KMS-11 (cell line): ENCODE data around the gene NCAM1.

ENCODE experiments used
- H2AFZ ChIP-seq: fragments of 200-600 bp; sonication (generic); 2 replicates; pipeline ENCODE4 v1.6.1; 2016; ENCODE audit warnings: antibody characterized with exemption, mixed run types, low read depth
- H3K27ac ChIP-seq: fragments of 200-600 bp; sonication (generic); 2 replicates; pipeline ENCODE4 v1.6.1; 2016; ENCODE audit warnings: mild to moderate bottlenecking, mixed run types
- H3K27me3 ChIP-seq: fragments of 200-600 bp; sonication (generic); 2 replicates; pipeline ENCODE4 v1.6.1; 2017; ENCODE audit warnings: mild to moderate bottlenecking, low read depth, mixed run types, moderate library complexity; ENCODE audit not compliant: insufficient read depth
- H3K36me3 ChIP-seq: fragments of 200-600 bp; sonication (generic); 2 replicates; pipeline ENCODE4 v1.6.1; 2017; ENCODE audit warnings: mild to moderate bottlenecking, mixed run types; ENCODE audit not compliant: insufficient read depth
- H3K4me1 ChIP-seq: fragments of 200-600 bp; sonication (generic); 2 replicates; pipeline ENCODE4 v1.6.1; 2016; ENCODE audit warnings: mild to moderate bottlenecking, low read depth, mixed run types; ENCODE audit not compliant: poor library complexity, severe bottlenecking
- H3K4me2 ChIP-seq: fragments of 200-600 bp; sonication (generic); 2 replicates; pipeline ENCODE4 v1.7.0; 2016; ENCODE audit warnings: mild to moderate bottlenecking, mixed run types
- H3K4me3 ChIP-seq: fragments of 200-600 bp; sonication (generic); IDR thresholded peaks from 2 replicates; pipeline ENCODE4 v1.6.1; 2017; ENCODE audit warnings: low read depth, low read length, mixed read lengths; ENCODE audit not compliant: insufficient read depth
- H3K79me2 ChIP-seq: fragments of 200-600 bp; sonication (generic); 2 replicates; pipeline ENCODE4 v1.6.1; 2016; ENCODE audit warnings: low read depth, mixed run types; ENCODE audit not compliant: insufficient read depth
- H3K9ac ChIP-seq: fragments of 200-600 bp; sonication (generic); 2 replicates; pipeline ENCODE4 v1.6.1; 2016; ENCODE audit warnings: mild to moderate bottlenecking, mixed run types
- H4K20me1 ChIP-seq: fragments of 200-600 bp; sonication (generic); 2 replicates; pipeline ENCODE4 v1.6.1; 2016; ENCODE audit warnings: mild to moderate bottlenecking, mixed run types; ENCODE audit not compliant: insufficient read depth
- CTCF ChIP-seq: fragments of 200-600 bp; sonication (generic); conservative IDR thresholded peaks from 2 replicates; pipeline ENCODE4 v1.6.1; 2017; ENCODE audit warnings: low read depth, mild to moderate bottlenecking, antibody characterized with exemption, low read length, moderate library complexity, mixed read lengths

The NCAM1 gene

DNA sequence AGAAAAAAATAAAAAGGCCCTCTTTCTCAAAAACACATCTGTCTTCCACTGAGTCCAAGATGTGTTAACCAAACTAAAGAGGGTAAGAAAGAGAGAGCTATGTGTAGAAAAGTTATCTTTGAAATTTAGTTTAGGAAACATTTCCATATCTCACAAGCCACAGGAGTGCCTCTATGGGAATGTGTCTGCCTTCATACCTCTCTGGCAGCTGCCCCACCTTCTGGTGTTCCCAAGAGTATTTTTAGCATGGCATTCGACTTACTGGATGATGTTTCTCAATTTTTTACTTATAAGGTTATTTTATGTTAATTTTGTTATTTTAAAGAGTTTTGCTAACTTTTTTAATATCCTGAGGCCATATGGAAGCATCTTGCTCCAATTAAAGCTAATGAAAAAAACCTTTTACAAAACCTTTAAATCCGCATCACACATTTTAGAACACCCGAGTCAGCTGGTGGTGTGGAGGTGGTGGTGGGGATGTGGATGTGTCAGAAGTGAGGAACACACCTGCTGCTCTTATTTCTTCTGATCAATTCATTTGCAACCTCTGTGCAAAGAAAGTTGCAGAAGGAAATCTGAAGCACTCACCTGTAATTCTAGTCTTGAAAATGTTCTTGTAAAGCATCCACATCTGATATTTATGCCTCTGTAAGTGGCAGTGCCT lies 112.2 kb downstream of the NCAM1 start:
- H3K4me2 ChIP-seq, result no peak overlapping the region
- no peak overlapping the region for H3K27ac ChIP-seq
- no peaks in the 10 kb centered on the region for H3K36me3 ChIP-seq
- H3K79me2 ChIP-seq, result no peaks in the 10 kb centered on the region
- no peaks in the 10 kb centered on the region for H3K27me3 ChIP-seq
- no peaks in the 10 kb centered on the region for H3K4me1 ChIP-seq
- H3K9ac ChIP-seq, result no peak overlapping the region
- TF ChIP-seq CTCF, result no peak
- H3K4me3 ChIP-seq, result no peak overlapping the region
- no peak overlapping the region for H2AFZ ChIP-seq
- no peaks in the 10 kb centered on the region for H4K20me1 ChIP-seq

DNA sequence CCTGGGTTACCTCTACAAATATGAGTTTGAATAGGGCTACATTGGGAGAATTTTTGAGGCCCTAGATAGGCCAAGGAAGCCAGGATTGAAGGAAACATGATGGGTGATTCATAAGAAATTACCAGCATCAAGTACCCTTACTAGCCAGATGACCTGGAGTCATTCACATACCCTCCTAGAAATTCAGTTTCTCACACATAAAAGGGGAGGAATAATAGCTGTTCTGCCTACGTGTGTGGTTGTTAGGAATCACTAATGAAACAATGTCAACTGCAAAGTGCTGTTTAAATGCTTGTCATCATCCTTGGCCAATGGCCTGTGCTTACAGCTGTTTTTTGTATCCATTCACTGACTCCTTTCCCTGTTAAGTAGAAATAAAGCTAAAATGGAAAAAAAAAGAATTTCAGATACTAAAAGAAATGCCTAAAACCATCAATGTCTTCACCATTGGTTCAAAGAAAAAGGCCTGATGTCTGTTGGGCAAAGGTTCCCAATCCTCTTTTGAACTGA lies 114.4 kb downstream of the NCAM1 start:
- H3K27me3 ChIP-seq, result no peaks in the 10 kb centered on the region
- no peak overlapping the region for H3K27ac ChIP-seq
- no peaks in the 10 kb centered on the region for H3K79me2 ChIP-seq
- no peak for TF ChIP-seq CTCF
- H2AFZ ChIP-seq, result no peak overlapping the region
- no peak overlapping the region for H3K4me2 ChIP-seq
- H3K4me1 ChIP-seq, result no peaks in the 10 kb centered on the region
- H3K9ac ChIP-seq, result no peak overlapping the region
- no peak overlapping the region for H3K4me3 ChIP-seq
- no peaks in the 10 kb centered on the region for H3K36me3 ChIP-seq
- H4K20me1 ChIP-seq, result no peaks in the 10 kb centered on the region

GRCh38 chr11:113077379-113077778 lies 116.2 kb downstream of the NCAM1 start:
- Histone ChIP-seq H3K27me3 (no peaks in the 10 kb centered on the region), H3K4me2 (no peak overlapping the region), H4K20me1 (no peaks in the 10 kb centered on the region), H3K79me2 (no peaks in the 10 kb centered on the region), H3K36me3 (no peaks in the 10 kb centered on the region), H3K27ac (no peak overlapping the region), H2AFZ (no peak overlapping the region), H3K9ac (no peak overlapping the region), H3K4me3 (no peak overlapping the region), H3K4me1 (no peaks in the 10 kb centered on the region)
- no peak for TF ChIP-seq CTCF

DNA sequence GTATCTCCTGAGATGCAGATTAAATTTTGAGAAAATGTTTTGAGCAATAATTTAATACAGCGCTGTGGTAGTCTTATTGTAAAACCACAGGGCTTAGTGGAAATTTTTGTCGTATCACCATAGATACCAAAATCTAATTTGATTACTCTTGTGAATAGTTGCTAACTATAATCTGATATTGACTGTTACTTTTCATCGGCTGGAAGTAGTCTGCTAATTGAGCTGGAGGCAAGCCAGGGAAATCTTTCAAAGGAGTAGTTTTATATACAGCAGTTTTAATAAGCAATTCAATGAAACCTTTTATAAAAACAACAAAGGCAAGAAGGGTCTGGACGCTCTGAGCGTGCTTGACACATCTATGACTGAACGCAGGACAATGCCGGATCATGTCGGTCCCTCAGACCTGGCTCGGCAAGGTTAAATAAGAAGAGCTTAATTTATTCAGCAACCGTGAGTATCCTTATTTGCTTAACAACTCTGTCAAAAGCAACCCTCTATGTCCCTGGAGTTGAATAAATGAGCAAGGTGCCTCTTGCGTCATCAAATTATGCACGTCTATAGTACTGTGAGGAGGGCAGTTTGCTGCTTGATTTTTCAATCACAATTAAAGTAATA lies 121.2 kb downstream of the NCAM1 start:
- H3K36me3 ChIP-seq, result no peaks in the 10 kb centered on the region
- no peaks in the 10 kb centered on the region for H3K4me1 ChIP-seq
- H3K79me2 ChIP-seq, result no peaks in the 10 kb centered on the region
- no peak overlapping the region for H3K9ac ChIP-seq
- no peak overlapping the region for H3K4me3 ChIP-seq
- H3K4me2 ChIP-seq, result no peak overlapping the region
- H3K27ac ChIP-seq, result no peak overlapping the region
- H4K20me1 ChIP-seq, result no peaks in the 10 kb centered on the region
- TF ChIP-seq CTCF, result no peak
- no peaks in the 10 kb centered on the region for H3K27me3 ChIP-seq
- H2AFZ ChIP-seq, result no peak overlapping the region
